H1 (cell line): Measurements from ENCODE around the gene FAM184B. TPM values are rescaled to one million over a fixed set of nuclear protein-coding genes. Genes with fewer than 3 reads are reported as not detected.

Experiments used
- CTCF ChIA-PET: fragments of 300-600 bp; sonication (Branson Sonifier 250); formaldehyde crosslinking; loops from one replicate; lab custom pipeline; 2021; ENCODE audit not compliant: partially characterized antibody; lab: Charles Lee
- POLR2A ChIA-PET: fragments of 300-600 bp; sonication (Branson Sonifier 250); formaldehyde crosslinking; loops from one replicate; lab custom pipeline; 2021; ENCODE audit warnings: inconsistent platforms; ENCODE audit not compliant: partially characterized antibody; lab: Charles Lee
- DNase-seq, 2 experiments: peaks; one replicate each; pipeline versions ENCODE4 v3.0.0 to v3.0.0-alpha.2; 2010 to 2022; ENCODE audit warnings: low spot score in 2 of 2, low read depth in 1 of 2, mixed read lengths in 1 of 2
- FAIRE-seq: peaks from 2 replicates; lab custom pipeline; 2011; peaks lifted over from hg19 to GRCh38; lab: Jason Lieb, UNC
- H2AFZ ChIP-seq: 2 replicates; pipeline ENCODE4 v1.8.1; 2012; ENCODE audit warnings: low read length, inconsistent platforms
- H2AK5ac ChIP-seq: 2 replicates; pipeline ENCODE4 v1.6.1; 2013; ENCODE audit warnings: low read depth, low read length
- H2BK120ac ChIP-seq: replicated peaks from 2 replicates; pipeline ENCODE3; 2013; ENCODE audit warnings: low read depth, low read length, inconsistent platforms
- H2BK12ac ChIP-seq: 2 replicates; pipeline ENCODE4 v1.6.1; 2013; ENCODE audit warnings: low read depth, low read length
- H2BK15ac ChIP-seq: 2 replicates; pipeline ENCODE4 v1.6.1; 2013; ENCODE audit warnings: low read length
- H2BK20ac ChIP-seq: 2 replicates; pipeline ENCODE4 v1.6.1; 2013; ENCODE audit warnings: low read length
- H2BK5ac ChIP-seq: 2 replicates; pipeline ENCODE4 v1.6.1; 2013; ENCODE audit warnings: low read depth, low read length
- H3K14ac ChIP-seq: 2 replicates; pipeline ENCODE4 v1.6.1; 2013; ENCODE audit warnings: inconsistent platforms; ENCODE audit not compliant: insufficient read length
- H3K18ac ChIP-seq: 2 replicates; pipeline ENCODE4 v1.6.1; 2013; ENCODE audit warnings: low read length; ENCODE audit errors: extremely low read depth
- H3K23ac ChIP-seq: 2 replicates; pipeline ENCODE4 v1.6.1; 2013; ENCODE audit warnings: inconsistent platforms; ENCODE audit not compliant: insufficient read length
- H3K23me2 ChIP-seq: 2 replicates; pipeline ENCODE4 v1.6.1; 2013; ENCODE audit warnings: low read depth, low read length
- H3K27ac ChIP-seq: 2 replicates; pipeline ENCODE4 v1.6.1; 2011; ENCODE audit warnings: low read depth, low read length, inconsistent platforms
- H3K27me3 ChIP-seq, 4 experiments: replicated peaks in 1 of 4; 1 replicate in 1 of 4; 2 replicates in 3 of 4; pipeline versions ENCODE4 v1.6.1 to v1.8.1; 2011 to 2013; ENCODE audit warnings: low read length in 3 of 4, mild to moderate bottlenecking in 3 of 4, inconsistent platforms in 2 of 4, mixed read lengths in 2 of 4, moderate library complexity in 1 of 4; ENCODE audit not compliant: control insufficient read depth in 3 of 4, insufficient read depth in 3 of 4; ENCODE audit errors: extremely low read depth in 1 of 4
- H3K36me3 ChIP-seq, 4 experiments: 2 replicates each; pipeline versions ENCODE4 v1.6.1 to v1.8.1; 2011 to 2013; ENCODE audit warnings: mild to moderate bottlenecking in 4 of 4, low read length in 3 of 4, moderate library complexity in 2 of 4, control low read depth in 1 of 4, inconsistent platforms in 1 of 4; ENCODE audit not compliant: insufficient read depth in 4 of 4, control insufficient read depth in 2 of 4
- H3K4ac ChIP-seq: replicated peaks from 2 replicates; pipeline ENCODE3; 2013; ENCODE audit warnings: low read length, low read depth, mixed read lengths, inconsistent platforms; ENCODE audit not compliant: insufficient read length
- H3K4me1 ChIP-seq, 4 experiments: replicated peaks in 1 of 4; 1 replicate in 1 of 4; 2 replicates in 3 of 4; pipeline versions ENCODE4 v1.6.1 to v1.8.1; 2011 to 2013; ENCODE audit warnings: low read length in 3 of 4, inconsistent platforms in 2 of 4, mixed read lengths in 1 of 4; ENCODE audit not compliant: insufficient read depth in 4 of 4, control insufficient read depth in 3 of 4
- H3K4me2 ChIP-seq, 2 experiments: 2 replicates each; pipeline versions ENCODE4 v1.6.1 to v1.8.1; 2011 to 2013; ENCODE audit warnings: low read depth in 2 of 2, low read length in 2 of 2, control low read depth in 1 of 2, inconsistent platforms in 1 of 2, mild to moderate bottlenecking in 1 of 2; ENCODE audit not compliant: insufficient read depth in 1 of 2
- H3K4me3 ChIP-seq, 4 experiments: fragments of 200-600, 300-600 bp in 1 of 4; sonication (generic), shearing (Covaris generic), sonication (Bioruptor Twin) in 1 of 4; 2 replicates each; pipeline versions ENCODE4 v1.5.1 to v1.8.1; 2011 to 2016; ENCODE audit warnings: low read length in 4 of 4, low read depth in 3 of 4, control low read depth in 2 of 4, inconsistent platforms in 2 of 4, mild to moderate bottlenecking in 2 of 4, mixed read lengths in 1 of 4, moderate library complexity in 1 of 4; ENCODE audit not compliant: insufficient read depth in 2 of 4; ENCODE audit errors: extremely low read depth in 1 of 4
- H3K56ac ChIP-seq: replicated peaks from 2 replicates; pipeline ENCODE3; 2013; ENCODE audit warnings: low read depth, mild to moderate bottlenecking, mixed read lengths, low read length, inconsistent platforms; ENCODE audit not compliant: insufficient read length
- H3K79me1 ChIP-seq: 2 replicates; pipeline ENCODE4 v1.6.1; 2013; ENCODE audit warnings: low read depth, low read length, control low read depth
- H3K79me2 ChIP-seq, 2 experiments: 2 replicates each; pipeline versions ENCODE4 v1.6.1 to v1.8.1; 2012 to 2013; ENCODE audit warnings: low read length in 2 of 2, mild to moderate bottlenecking in 2 of 2, inconsistent platforms in 1 of 2; ENCODE audit not compliant: insufficient read depth in 2 of 2, control insufficient read depth in 1 of 2
- H3K9ac ChIP-seq, 4 experiments: replicated peaks in 1 of 4; 1 replicate in 1 of 4; 2 replicates in 3 of 4; pipeline versions ENCODE4 v1.6.1 to v1.8.1; 2011 to 2013; ENCODE audit warnings: low read depth in 3 of 4, low read length in 3 of 4, control low read depth in 2 of 4, mild to moderate bottlenecking in 2 of 4, moderate library complexity in 2 of 4, inconsistent platforms in 1 of 4; ENCODE audit errors: extremely low read depth in 1 of 4
- H3K9me3 ChIP-seq, 2 experiments: 2 replicates each; pipeline versions ENCODE4 v1.6.1 to v1.8.1; 2012 to 2013; ENCODE audit warnings: mild to moderate bottlenecking in 2 of 2, moderate library complexity in 2 of 2, control low read depth in 1 of 2, inconsistent platforms in 1 of 2, low read depth in 1 of 2, low read length in 1 of 2, mixed read lengths in 1 of 2; ENCODE audit not compliant: insufficient read depth in 2 of 2
- H4K20me1 ChIP-seq, 2 experiments: replicated peaks in 1 of 2; 2 replicates each; pipeline versions ENCODE3 to v1.8.1; 2011 to 2013; ENCODE audit warnings: inconsistent platforms in 2 of 2, low read length in 2 of 2, mild to moderate bottlenecking in 1 of 2; ENCODE audit not compliant: insufficient read depth in 2 of 2, control insufficient read depth in 1 of 2
- H4K5ac ChIP-seq: 2 replicates; pipeline ENCODE4 v1.6.1; 2013; ENCODE audit warnings: low read length, low read depth, mixed read lengths, inconsistent platforms; ENCODE audit not compliant: insufficient read length
- H4K8ac ChIP-seq: 2 replicates; pipeline ENCODE4 v1.8.0; 2013; ENCODE audit warnings: mild to moderate bottlenecking, moderate library complexity, low read length, inconsistent platforms; ENCODE audit not compliant: insufficient read depth; ENCODE audit errors: extremely low read depth
- H4K91ac ChIP-seq: replicated peaks from 2 replicates; pipeline ENCODE3; 2013; ENCODE audit warnings: low read length, mixed read lengths, inconsistent platforms; ENCODE audit not compliant: insufficient read length
- CREB1 ChIP-seq: IDR thresholded peaks from 2 replicates; pipeline ENCODE4 v1.6.1; 2012; ENCODE audit warnings: inconsistent platforms
- E2F6 ChIP-seq: IDR thresholded peaks from 2 replicates; pipeline ENCODE4 v1.6.1; 2012; ENCODE audit warnings: inconsistent platforms
- EGR1 ChIP-seq: IDR thresholded peaks from 2 replicates; pipeline ENCODE4 v1.6.1; 2011; ENCODE audit warnings: low read depth, low read length, borderline replicate concordance
- HDAC6 ChIP-seq: IDR thresholded peaks from one replicate; pipeline ENCODE4 v1.7.1; 2012; ENCODE audit warnings: low read depth, mild to moderate bottlenecking, inconsistent platforms, low read length, moderate library complexity
- MAFK ChIP-seq: IDR thresholded peaks from 2 replicates; pipeline ENCODE4 v1.6.1; 2012; ENCODE audit warnings: low read depth, mild to moderate bottlenecking, improper control_type of control experiment, low read length
- POLR2A ChIP-seq, 2 experiments: IDR thresholded peaks; 1 replicate in 1 of 2; 2 replicates in 1 of 2; pipeline ENCODE4 v1.6.1; 2011; ENCODE audit warnings: low read depth in 2 of 2, low read length in 2 of 2, mild to moderate bottlenecking in 2 of 2; ENCODE audit errors: control extremely low read depth in 1 of 2
- POLR2AphosphoS5 ChIP-seq: IDR thresholded peaks from 2 replicates; pipeline ENCODE4 v1.6.1; 2011; ENCODE audit warnings: low read depth, low read length
- RNF2 ChIP-seq: fragments of 200-900, 300-1000 bp; sonication (generic); IDR thresholded peaks from 2 replicates; pipeline ENCODE4 v1.7.1; 2016; ENCODE audit warnings: borderline replicate concordance, low read depth, mild to moderate bottlenecking, antibody characterized with exemption, low read length; ENCODE audit not compliant: poor library complexity, severe bottlenecking; ENCODE audit errors: missing control alignments
- RXRA ChIP-seq: IDR thresholded peaks from 2 replicates; pipeline ENCODE4 v1.6.1; 2011; ENCODE audit warnings: low read depth, mild to moderate bottlenecking, low read length, moderate library complexity; ENCODE audit not compliant: insufficient read depth
- SAP30 ChIP-seq: fragments of 300-600 bp; sonication (generic); IDR thresholded peaks from 2 replicates; pipeline ENCODE4 v1.7.1; 2012; ENCODE audit warnings: low read length, moderate library complexity, mild to moderate bottlenecking, inconsistent platforms; ENCODE audit not compliant: insufficient read depth, insufficient replicate concordance
- SIRT6 ChIP-seq: IDR thresholded peaks from one replicate; pipeline ENCODE4 v1.7.1; 2012; ENCODE audit warnings: low read length, inconsistent platforms
- TCF12 ChIP-seq: IDR thresholded peaks from 2 replicates; pipeline ENCODE4 v1.6.1; 2011; ENCODE audit warnings: low read depth, mild to moderate bottlenecking, low read length
- USF2 ChIP-seq: IDR thresholded peaks from 2 replicates; pipeline ENCODE4 v1.6.1; 2011; ENCODE audit warnings: low read length, improper control_type of control experiment
- YY1 ChIP-seq: IDR thresholded peaks from 2 replicates; pipeline ENCODE4 v1.6.1; 2011; ENCODE audit warnings: low read depth, mild to moderate bottlenecking, low read length
- WGBS, 2 experiments: shearing (Covaris generic) in 1 of 2; methylation state at CpG; one replicate each; pipeline versions ENCODE4 v1.1.6 to v1.1.7; 2013 to 2015; ENCODE audit warnings: low lambda C conversion rate in 2 of 2, mixed read lengths in 2 of 2, inconsistent platforms in 1 of 2, low coverage in 1 of 2, missing lambda C conversion rate in 1 of 2; ENCODE audit not compliant: insufficient replicate concordance in 2 of 2, insufficient coverage in 1 of 2, insufficient read length in 1 of 2; ENCODE audit errors: extremely low coverage in 1 of 2, missing lambda C conversion rate in 1 of 2; 5-methylcytosine and 5-hydroxymethylcytosine counted together
- polyA plus RNA-seq, 7 experiments: library from polyadenylated mRNA; depleted of rRNA in 3 of 7; stranded (reverse) in 5 of 7; unstranded in 2 of 7; fragments of >200 nt in 5 of 7; fragments of 200-250 nt in 2 of 7; gene quantifications; 1 replicate in 5 of 7; 2 replicates in 1 of 7; 4 replicates in 1 of 7; pipeline versions ENCODE4 v1.2.1 to v1.2.3, GENCODE V29; 2011 to 2013; ENCODE audit warnings: missing spikeins in 2 of 7, mixed read lengths in 2 of 7
- total RNA-seq: library from RNA; stranded (reverse); fragmentation: NEBNext Ultra II Directional; extraction: Animal tissue kit (Norgen Biotek cat#: 25700); gene quantifications from 2 replicates; pipeline ENCODE4 v1.2.1, GENCODE V29; 2021

FAM184B gene
- total and polyA plus RNA-seq, 2 of the 8 experiments (the other 6 are each of a cell fraction or from before 2014, with no cell fraction given): 0.05 to 0.39 TPM

DNA sequence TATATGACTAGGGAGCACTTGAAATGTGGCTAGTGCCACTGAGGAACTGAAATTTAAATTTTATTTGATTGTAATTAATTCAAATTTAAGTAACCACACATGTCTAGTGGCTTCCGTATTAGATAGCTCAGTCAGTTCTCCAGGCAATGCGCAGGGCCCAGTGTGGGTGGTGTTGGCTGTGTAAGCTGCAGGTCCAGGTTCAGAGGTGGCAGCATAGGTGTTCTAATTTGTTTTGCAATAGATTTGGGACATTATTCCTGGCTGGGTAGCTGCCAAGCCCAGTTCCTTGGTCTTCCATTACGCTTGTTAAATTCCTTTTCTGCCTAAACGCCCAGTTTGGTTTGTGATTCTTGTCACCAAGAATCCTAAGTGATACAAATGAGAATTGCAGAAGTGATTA, 79.5 kb downstream of the FAM184B start:
- no peak overlapping the region for H2BK12ac ChIP-seq
- H3K9ac ChIP-seq: no peak overlapping the region
- no peak overlapping the region for H2AK5ac ChIP-seq
- FAIRE-seq: no peak
- H3K56ac ChIP-seq: no peak overlapping the region
- no peak overlapping the region for H3K14ac ChIP-seq
- TF ChIP-seq RNF2: no peak
- no peak for TF ChIP-seq SAP30
- TF ChIP-seq POLR2AphosphoS5: no peak
- no peak for TF ChIP-seq HDAC6
- TF ChIP-seq RXRA: no peak
- TF ChIP-seq YY1: no peak
- no peak for TF ChIP-seq MAFK
- no peak for TF ChIP-seq TCF12
- no peak for TF ChIP-seq POLR2A (IDR thresholded peaks at IDR 0.05; ENCODE audit: control extremely low read depth in 1 of 2, low read depth in 2 of 2, low read length in 2 of 2)
- TF ChIP-seq EGR1: no peak
- no peak for TF ChIP-seq CREB1
- TF ChIP-seq SIRT6: no peak
- no peak for TF ChIP-seq USF2
- TF ChIP-seq E2F6: no peak
- no peak overlapping the region for H3K23ac ChIP-seq
- no peaks in the 10 kb centered on the region for H3K4me1 ChIP-seq
- H2BK15ac ChIP-seq: no peak overlapping the region
- H3K9me3 ChIP-seq: no peaks in the 10 kb centered on the region
- no peaks in the 10 kb centered on the region for H4K20me1 ChIP-seq
- H3K4ac ChIP-seq: no peak overlapping the region
- H3K27me3 ChIP-seq: no peaks in the 10 kb centered on the region
- no peak overlapping the region for H2AFZ ChIP-seq
- no peak overlapping the region for H4K91ac ChIP-seq
- peak in 1 of 2 experiments; percentile 16 for DNase-seq
- no peak overlapping the region for H3K4me2 ChIP-seq
- no peak overlapping the region for H2BK20ac ChIP-seq
- H3K79me2 ChIP-seq: no peaks in the 10 kb centered on the region
- H3K18ac ChIP-seq: no peak overlapping the region
- H3K27ac ChIP-seq: no peak overlapping the region
- H2BK120ac ChIP-seq: no peak overlapping the region
- H3K79me1 ChIP-seq: no peaks in the 10 kb centered on the region
- POLR2A ChIA-PET: interaction anchor here (0.8 kb wide), 1 partner anchor 10 kb away, joined by 4 read pairs; no protein-coding TSS in a partner anchor
- H2BK5ac ChIP-seq: no peak overlapping the region
- CTCF ChIA-PET: no interaction called here
- no peaks in the 10 kb centered on the region for H3K23me2 ChIP-seq
- no peak overlapping the region for H4K5ac ChIP-seq
- no peak overlapping the region for H4K8ac ChIP-seq
- 92% methylated on average over 4 of the region's 4 CpGs; no CpG with 5 or more reads in 1 of the 2 experiments for WGBS, 2 experiments
- H3K36me3 ChIP-seq: no peaks in the 10 kb centered on the region
- no peak overlapping the region for H3K4me3 ChIP-seq
